ENCODE data around the gene SPOCK1. TPM values are rescaled to one million over a fixed set of nuclear protein-coding genes. Genes with fewer than 3 reads are reported as not detected.
A peak's percentile ranks its signal among the peaks of the same experiment; 100 is the strongest.
"Not testable (repeated sequence)": the region's sequence is repeated elsewhere in the genome, so short reads cannot be mapped to it uniquely, and the experiment has no call there.

Gene SPOCK1
- total and polyA plus RNA-seq, 4 donors, result 31.8 to 217 (median 132) TPM

DNA sequence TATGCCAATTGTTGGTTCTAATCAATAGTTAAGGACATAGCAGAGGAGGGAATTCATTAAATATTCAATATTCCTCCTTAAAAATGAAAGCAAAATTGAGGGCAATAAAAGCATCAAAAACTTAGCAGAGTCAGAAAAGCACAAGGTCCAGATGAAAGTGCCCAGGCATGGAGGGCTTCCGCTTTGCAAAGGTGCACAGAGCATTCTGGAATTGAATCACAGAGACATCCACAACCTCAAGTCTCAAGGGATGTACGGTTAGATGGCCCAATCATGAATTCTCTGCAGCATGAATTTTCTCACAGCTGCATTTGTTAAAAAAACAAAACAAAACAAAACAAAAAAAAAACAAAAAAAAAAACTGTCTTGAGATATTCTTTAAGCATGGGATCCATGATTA is 253.7 kb downstream of the SPOCK1 start:
- 100% methylated on average over 1 of the region's 2 CpGs for WGBS (ENCODE audit: insufficient coverage)
- no peaks in the 10 kb centered on the region for H3K9me3 ChIP-seq (ENCODE audit: control insufficient read depth, insufficient read depth, low read length)
- no peak overlapping the region for H3K27ac ChIP-seq (ENCODE audit: low read depth, low read length)
- H3K27me3 ChIP-seq (ENCODE audit: control insufficient read depth, insufficient read depth, low read length), result no peaks in the 10 kb centered on the region
- DNase-seq (ENCODE audit: low read depth in 4 of 6, low spot score in 6 of 6), result no peak
- H3K4me3 ChIP-seq (ENCODE audit: low read depth, low read length), result no peak overlapping the region
- H3K4me1 ChIP-seq (ENCODE audit: control insufficient read depth, insufficient read depth, low read length), result peaks cover 2% of the 10 kb centered on the region
- H3K36me3 ChIP-seq (ENCODE audit: control insufficient read depth, insufficient read depth, low read length), result no peaks in the 10 kb centered on the region

DNA sequence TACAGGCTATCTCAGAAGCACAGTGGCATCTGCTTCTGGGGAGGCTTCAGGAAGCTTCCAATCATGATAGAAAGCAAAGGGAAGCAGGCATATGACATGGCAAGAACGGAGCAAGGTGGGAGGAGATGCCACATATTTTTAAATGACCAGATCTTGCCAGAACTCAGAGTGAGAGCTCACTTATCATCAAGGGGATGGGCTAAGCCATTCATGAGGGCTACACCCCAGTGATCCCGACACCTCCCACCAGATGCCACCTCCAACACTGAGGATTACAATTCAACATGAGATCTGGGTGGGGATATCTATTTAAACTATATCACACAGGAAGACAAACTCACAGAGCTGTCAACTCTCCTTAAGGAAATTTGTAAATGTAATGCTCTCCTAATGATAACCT is 258.8 kb downstream of the SPOCK1 start:
- 100% methylated on average over 1 of the region's 2 CpGs for WGBS (ENCODE audit: insufficient coverage)
- H3K4me1 ChIP-seq (ENCODE audit: control insufficient read depth, insufficient read depth, low read length), result no peaks in the 10 kb centered on the region
- no peak overlapping the region for H3K27ac ChIP-seq (ENCODE audit: low read depth, low read length)

GRCh38 chr5:137236849-137237507 is 262.1 kb downstream of the SPOCK1 start:
- 68% methylated on average over 3 of the region's 5 CpGs for WGBS (ENCODE audit: insufficient coverage)
- Histone ChIP-seq H3K27ac (ENCODE audit: low read depth, low read length) (no peak overlapping the region), H3K27me3 (ENCODE audit: control insufficient read depth, insufficient read depth, low read length) (no peaks in the 10 kb centered on the region), H3K4me1 (ENCODE audit: control insufficient read depth, insufficient read depth, low read length) (no peaks in the 10 kb centered on the region), H3K36me3 (ENCODE audit: control insufficient read depth, insufficient read depth, low read length) (no peaks in the 10 kb centered on the region), H3K4me3 (ENCODE audit: low read depth, low read length) (no peak overlapping the region), H3K9me3 (ENCODE audit: control insufficient read depth, insufficient read depth, low read length) (peaks cover 5% of the 10 kb centered on the region)
- DNase-seq (ENCODE audit: low read depth in 4 of 6, low spot score in 6 of 6), result peak in 1 of 6 donors; percentile 46

More for the DNA sequence above, 258.8 kb downstream of the SPOCK1 start:
- Histone ChIP-seq H3K36me3 (ENCODE audit: control insufficient read depth, insufficient read depth, low read length) (no peaks in the 10 kb centered on the region), H3K27me3 (ENCODE audit: control insufficient read depth, insufficient read depth, low read length) (no peaks in the 10 kb centered on the region), H3K9me3 (ENCODE audit: control insufficient read depth, insufficient read depth, low read length) (peaks cover 5% of the 10 kb centered on the region), H3K4me3 (ENCODE audit: low read depth, low read length) (no peak overlapping the region)
- DNase-seq (ENCODE audit: low read depth in 4 of 6, low spot score in 6 of 6), result no peak

GRCh38 chr5:137236252-137236651 is 262.9 kb downstream of the SPOCK1 start:
- Histone ChIP-seq H3K4me1 (ENCODE audit: control insufficient read depth, insufficient read depth, low read length) (no peaks in the 10 kb centered on the region), H3K4me3 (ENCODE audit: low read depth, low read length) (no peak overlapping the region), H3K27me3 (ENCODE audit: control insufficient read depth, insufficient read depth, low read length) (no peaks in the 10 kb centered on the region), H3K9me3 (ENCODE audit: control insufficient read depth, insufficient read depth, low read length) (peaks cover 5% of the 10 kb centered on the region), H3K36me3 (ENCODE audit: control insufficient read depth, insufficient read depth, low read length) (no peaks in the 10 kb centered on the region), H3K27ac (ENCODE audit: low read depth, low read length) (no peak overlapping the region)
- 54% methylated on average over 2 of the region's 2 CpGs for WGBS (ENCODE audit: insufficient coverage)
- no peak for DNase-seq (ENCODE audit: low read depth in 4 of 6, low spot score in 6 of 6)

DNA sequence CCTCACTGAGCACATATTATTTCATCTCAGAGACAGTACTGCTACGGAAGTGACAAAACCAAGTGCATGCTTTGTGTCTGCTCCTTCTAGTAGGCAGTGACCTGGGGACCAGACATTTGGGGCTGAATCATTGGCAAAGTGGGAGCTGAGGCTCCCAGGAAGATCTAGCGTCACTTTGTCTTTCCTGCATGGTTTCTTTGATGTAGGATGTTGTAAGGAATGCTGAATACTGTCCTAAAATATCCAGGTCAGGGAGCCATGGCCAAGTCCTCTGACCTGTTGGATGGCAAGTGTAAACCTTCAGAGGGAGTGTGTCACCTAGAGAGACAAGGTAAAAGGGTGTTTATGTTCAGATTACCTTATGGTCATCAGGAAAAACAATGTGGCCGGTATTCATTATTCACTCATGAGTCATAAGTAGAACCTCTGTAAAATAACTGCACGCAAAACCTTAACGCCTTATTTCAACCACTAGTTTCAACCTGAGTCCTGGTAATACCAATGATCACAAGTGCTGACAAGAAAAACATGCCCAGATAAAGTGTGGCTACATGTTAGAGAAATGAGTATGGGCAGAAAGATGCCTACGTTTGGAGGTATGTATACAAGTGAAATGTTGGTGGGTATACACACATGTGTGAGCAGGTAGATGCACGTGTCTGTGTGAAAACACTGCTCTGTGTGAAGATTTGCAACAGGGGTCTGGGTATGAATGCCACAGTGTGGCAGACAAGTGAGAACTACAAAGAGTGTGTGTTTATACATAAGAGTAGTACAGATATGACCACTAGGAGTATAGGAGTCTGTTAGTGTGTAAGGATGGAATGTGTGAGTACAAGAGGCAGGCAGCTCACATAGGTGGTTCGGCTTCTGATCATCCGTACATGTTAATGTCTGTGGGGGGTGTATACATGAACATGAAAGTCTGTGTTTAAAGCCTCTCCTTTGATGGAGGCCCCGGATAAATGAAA is 263.9 kb downstream of the SPOCK1 start:
- Histone ChIP-seq H3K27ac (ENCODE audit: low read depth, low read length) (no peak overlapping the region), H3K27me3 (ENCODE audit: control insufficient read depth, insufficient read depth, low read length) (no peaks in the 10 kb centered on the region), H3K36me3 (ENCODE audit: control insufficient read depth, insufficient read depth, low read length) (no peaks in the 10 kb centered on the region), H3K9me3 (ENCODE audit: control insufficient read depth, insufficient read depth, low read length) (peaks cover 5% of the 10 kb centered on the region), H3K4me3 (ENCODE audit: low read depth, low read length) (no peak overlapping the region), H3K4me1 (ENCODE audit: control insufficient read depth, insufficient read depth, low read length) (no peaks in the 10 kb centered on the region)
- WGBS (ENCODE audit: insufficient coverage), result 89% methylated on average over 7 of the region's 10 CpGs
- no peak for DNase-seq (ENCODE audit: low read depth in 4 of 6, low spot score in 6 of 6)

GRCh38 chr5:137233726-137234125 is 265.4 kb downstream of the SPOCK1 start:
- no peaks in the 10 kb centered on the region for H3K36me3 ChIP-seq (ENCODE audit: control insufficient read depth, insufficient read depth, low read length)
- DNase-seq (ENCODE audit: low read depth in 4 of 6, low spot score in 6 of 6), result no peak
- H3K9me3 ChIP-seq (ENCODE audit: control insufficient read depth, insufficient read depth, low read length), result no peaks in the 10 kb centered on the region
- no peak overlapping the region for H3K27ac ChIP-seq (ENCODE audit: low read depth, low read length)
- H3K4me3 ChIP-seq (ENCODE audit: low read depth, low read length), result no peak overlapping the region
- no CpG with 5 or more reads among the region's 1 CpG for WGBS (ENCODE audit: insufficient coverage)
- H3K27me3 ChIP-seq (ENCODE audit: control insufficient read depth, insufficient read depth, low read length), result no peaks in the 10 kb centered on the region
- no peaks in the 10 kb centered on the region for H3K4me1 ChIP-seq (ENCODE audit: control insufficient read depth, insufficient read depth, low read length)

DNA sequence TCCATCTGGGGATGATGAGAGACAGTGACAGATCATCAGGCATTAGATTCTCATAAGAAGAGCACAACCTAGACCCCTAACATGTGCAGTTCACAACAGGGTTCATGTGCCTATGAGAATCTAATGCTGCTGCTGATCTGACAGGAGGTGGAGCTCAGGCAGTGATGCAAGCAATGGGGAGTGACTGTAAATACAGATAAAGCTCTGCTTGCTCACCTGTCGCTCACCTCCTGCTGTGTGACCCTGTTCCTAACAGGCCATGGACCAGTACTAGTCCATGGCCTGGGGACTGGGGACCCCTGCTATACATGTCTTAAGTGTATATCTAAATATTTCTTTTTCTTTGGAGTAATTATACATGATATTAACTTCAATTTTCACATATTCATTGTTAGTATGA is 265.8 kb downstream of the SPOCK1 start:
- H3K27me3 ChIP-seq (ENCODE audit: control insufficient read depth, insufficient read depth, low read length); H3K36me3 ChIP-seq (ENCODE audit: control insufficient read depth, insufficient read depth, low read length); DNase-seq (ENCODE audit: low read depth in 4 of 6, low spot score in 6 of 6); H3K27ac ChIP-seq (ENCODE audit: low read depth, low read length); H3K4me3 ChIP-seq (ENCODE audit: low read depth, low read length); H3K9me3 ChIP-seq (ENCODE audit: control insufficient read depth, insufficient read depth, low read length); H3K4me1 ChIP-seq (ENCODE audit: control insufficient read depth, insufficient read depth, low read length): not testable (repeated sequence)
- WGBS (ENCODE audit: insufficient coverage), result 80% methylated on average over 1 of the region's 1 CpG

GRCh38 chr5:137231540-137231939 is 267.6 kb downstream of the SPOCK1 start:
- no peak overlapping the region for H3K27ac ChIP-seq (ENCODE audit: low read depth, low read length)
- no peaks in the 10 kb centered on the region for H3K9me3 ChIP-seq (ENCODE audit: control insufficient read depth, insufficient read depth, low read length)

DNA sequence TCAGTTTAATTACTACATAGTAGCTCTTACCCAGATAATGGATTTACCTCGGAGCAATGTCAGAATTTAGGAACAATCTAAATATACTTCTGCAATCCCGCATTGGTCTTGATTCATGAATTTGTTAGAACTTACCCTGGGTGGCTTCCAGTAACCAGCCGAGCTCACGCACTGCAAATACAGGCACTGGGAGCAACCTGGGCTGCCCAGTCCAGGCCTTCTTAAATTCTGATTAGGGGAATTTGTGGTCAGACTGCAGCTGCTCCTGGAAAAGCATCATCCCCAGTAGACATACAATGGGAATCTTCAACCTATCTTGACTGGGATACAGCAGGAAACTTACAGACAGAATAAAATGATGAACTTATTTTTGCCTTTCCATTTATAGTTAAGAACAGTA is 270.3 kb downstream of the SPOCK1 start:
- no peaks in the 10 kb centered on the region for H3K4me1 ChIP-seq (ENCODE audit: control insufficient read depth, insufficient read depth, low read length)
- no peaks in the 10 kb centered on the region for H3K27me3 ChIP-seq (ENCODE audit: control insufficient read depth, insufficient read depth, low read length)
- H3K4me3 ChIP-seq (ENCODE audit: low read depth, low read length), result no peak overlapping the region
- DNase-seq (ENCODE audit: low read depth in 4 of 6, low spot score in 6 of 6), result no peak
- no peaks in the 10 kb centered on the region for H3K36me3 ChIP-seq (ENCODE audit: control insufficient read depth, insufficient read depth, low read length)
- no peaks in the 10 kb centered on the region for H3K9me3 ChIP-seq (ENCODE audit: control insufficient read depth, insufficient read depth, low read length)
- no peak overlapping the region for H3K27ac ChIP-seq (ENCODE audit: low read depth, low read length)
- WGBS (ENCODE audit: insufficient coverage), result 88% methylated on average over 4 of the region's 4 CpGs

More at GRCh38 chr5:137231540-137231939, 267.6 kb downstream of the SPOCK1 start:
- no peaks in the 10 kb centered on the region for H3K27me3 ChIP-seq (ENCODE audit: control insufficient read depth, insufficient read depth, low read length)
- no peaks in the 10 kb centered on the region for H3K36me3 ChIP-seq (ENCODE audit: control insufficient read depth, insufficient read depth, low read length)
- H3K4me1 ChIP-seq (ENCODE audit: control insufficient read depth, insufficient read depth, low read length), result no peaks in the 10 kb centered on the region
- H3K4me3 ChIP-seq (ENCODE audit: low read depth, low read length), result no peak overlapping the region
- DNase-seq (ENCODE audit: low read depth in 4 of 6, low spot score in 6 of 6), result no peak

All from spinal cord (tissue), 10 donors.